Measurements from ENCODE around the gene FBLIM1.

DNA sequence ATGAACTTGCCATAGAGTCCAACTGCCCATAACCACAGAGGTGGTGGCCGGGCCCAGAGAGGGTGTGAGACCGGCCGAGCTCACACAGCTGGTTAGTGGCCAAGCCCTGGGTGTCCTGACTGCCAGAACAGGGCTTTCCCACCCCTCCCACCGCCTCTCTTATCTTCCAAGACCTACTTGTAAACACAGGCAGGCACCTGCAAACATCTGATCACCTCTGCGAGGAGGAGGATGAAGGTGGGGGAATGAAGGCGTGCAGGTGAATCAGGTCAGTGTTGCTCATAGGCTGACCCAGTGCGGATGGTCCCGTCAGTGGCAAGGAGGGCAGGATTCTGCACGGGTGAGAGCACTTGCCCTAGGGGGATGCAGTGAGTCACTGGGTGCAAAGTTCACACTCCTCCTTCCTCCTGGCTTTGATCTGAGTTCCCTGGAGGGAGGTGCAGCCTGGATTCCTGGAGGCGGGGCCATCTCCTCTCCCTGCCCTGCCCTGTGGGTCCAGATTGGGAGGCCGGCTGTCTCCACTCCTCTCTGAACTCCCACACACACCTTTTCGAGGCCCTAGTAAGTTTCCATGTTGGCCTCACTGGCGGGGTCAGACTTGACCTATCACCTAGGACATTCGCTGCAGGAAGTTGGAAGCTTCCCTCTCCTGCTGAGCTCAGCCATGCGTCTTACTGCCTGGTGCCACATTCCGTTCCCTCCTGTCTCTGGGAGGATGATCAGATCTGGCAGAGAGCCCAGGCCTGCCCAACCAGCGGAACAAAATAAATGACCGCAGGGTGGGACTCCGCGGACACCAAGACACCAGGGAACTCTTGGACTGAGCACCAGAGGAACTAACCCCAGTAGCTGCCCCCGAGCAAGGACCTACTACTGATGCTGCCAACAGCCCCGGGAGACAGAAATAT lies 41.6 kb downstream of the FBLIM1 start:
- TF ChIP-seq, protein P1, sequence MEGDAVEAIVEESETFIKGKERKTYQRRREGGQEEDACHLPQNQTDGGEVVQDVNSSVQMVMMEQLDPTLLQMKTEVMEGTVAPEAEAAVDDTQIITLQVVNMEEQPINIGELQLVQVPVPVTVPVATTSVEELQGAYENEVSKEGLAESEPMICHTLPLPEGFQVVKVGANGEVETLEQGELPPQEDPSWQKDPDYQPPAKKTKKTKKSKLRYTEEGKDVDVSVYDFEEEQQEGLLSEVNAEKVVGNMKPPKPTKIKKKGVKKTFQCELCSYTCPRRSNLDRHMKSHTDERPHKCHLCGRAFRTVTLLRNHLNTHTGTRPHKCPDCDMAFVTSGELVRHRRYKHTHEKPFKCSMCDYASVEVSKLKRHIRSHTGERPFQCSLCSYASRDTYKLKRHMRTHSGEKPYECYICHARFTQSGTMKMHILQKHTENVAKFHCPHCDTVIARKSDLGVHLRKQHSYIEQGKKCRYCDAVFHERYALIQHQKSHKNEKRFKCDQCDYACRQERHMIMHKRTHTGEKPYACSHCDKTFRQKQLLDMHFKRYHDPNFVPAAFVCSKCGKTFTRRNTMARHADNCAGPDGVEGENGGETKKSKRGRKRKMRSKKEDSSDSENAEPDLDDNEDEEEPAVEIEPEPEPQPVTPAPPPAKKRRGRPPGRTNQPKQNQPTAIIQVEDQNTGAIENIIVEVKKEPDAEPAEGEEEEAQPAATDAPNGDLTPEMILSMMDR (IDR thresholded peaks at IDR 0.05): no peak
- TF ChIP-seq EP300 (IDR thresholded peaks at IDR 0.05): no peak

Measured in stomach (tissue), 4 donors.